Measurements from ENCODE around the gene TDRD10. TPM values are rescaled to one million over a fixed set of nuclear protein-coding genes. Genes with fewer than 3 reads are reported as not detected.

Gene TDRD10
- total and polyA plus RNA-seq, 4 donors, result 1.9 to 12.6 (median 7.3) TPM

DNA sequence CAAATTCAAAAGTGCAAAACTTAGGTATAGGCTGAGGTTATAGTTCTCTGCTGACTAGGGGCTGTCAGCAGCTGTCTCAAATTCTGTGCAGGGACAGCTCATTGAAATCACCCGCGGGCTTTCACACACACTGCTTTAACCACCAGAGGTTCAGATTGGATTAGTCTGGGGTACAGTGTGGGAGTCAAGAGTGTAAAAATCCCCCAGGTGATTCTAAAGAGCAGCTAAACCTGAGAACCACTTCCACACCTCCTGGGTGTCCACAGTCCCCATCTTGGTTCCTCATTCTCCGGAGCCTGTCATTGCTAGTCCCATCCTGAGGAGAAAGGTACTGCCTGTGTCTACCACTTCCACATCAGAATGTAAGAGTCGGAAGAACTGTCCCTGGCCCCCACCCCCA lies 9.9 kb upstream of the TDRD10 start:
- WGBS, 2 donors, result 43 to 57% methylated on average over 4 of the region's 4 CpGs
- Histone ChIP-seq H3K4me3 (no peak overlapping the region), H3K27ac (ENCODE audit: low read depth in 1 of 2, low read length in 1 of 2) (peak overlapping the region; percentile 52 to 53), H3K36me3 (ENCODE audit: control insufficient read depth in 4 of 4, insufficient read depth in 4 of 4, low read length in 4 of 4) (no peaks in the 10 kb centered on the region), H3K27me3 (ENCODE audit: control insufficient read depth in 3 of 3, insufficient read depth in 3 of 3, low read length in 2 of 3) (no peaks in the 10 kb centered on the region), H3K9ac (ENCODE audit: insufficient read depth in 1 of 2, low read length in 2 of 2) (no peak overlapping the region), H3K4me1 (ENCODE audit: control insufficient read depth in 5 of 5, insufficient read depth in 5 of 5, low read length in 5 of 5) (peaks cover 7 to 35% (median 10%) of the 10 kb centered on the region in 5 donors), H3K9me3 (ENCODE audit: control insufficient read depth in 4 of 4, insufficient read depth in 3 of 4, low read length in 3 of 4) (no peaks in the 10 kb centered on the region)
- ATAC-seq (ENCODE audit: insufficient read depth, low FRiP score) (no peak), DNase-seq (no peak)
- TF ChIP-seq, protein P1, sequence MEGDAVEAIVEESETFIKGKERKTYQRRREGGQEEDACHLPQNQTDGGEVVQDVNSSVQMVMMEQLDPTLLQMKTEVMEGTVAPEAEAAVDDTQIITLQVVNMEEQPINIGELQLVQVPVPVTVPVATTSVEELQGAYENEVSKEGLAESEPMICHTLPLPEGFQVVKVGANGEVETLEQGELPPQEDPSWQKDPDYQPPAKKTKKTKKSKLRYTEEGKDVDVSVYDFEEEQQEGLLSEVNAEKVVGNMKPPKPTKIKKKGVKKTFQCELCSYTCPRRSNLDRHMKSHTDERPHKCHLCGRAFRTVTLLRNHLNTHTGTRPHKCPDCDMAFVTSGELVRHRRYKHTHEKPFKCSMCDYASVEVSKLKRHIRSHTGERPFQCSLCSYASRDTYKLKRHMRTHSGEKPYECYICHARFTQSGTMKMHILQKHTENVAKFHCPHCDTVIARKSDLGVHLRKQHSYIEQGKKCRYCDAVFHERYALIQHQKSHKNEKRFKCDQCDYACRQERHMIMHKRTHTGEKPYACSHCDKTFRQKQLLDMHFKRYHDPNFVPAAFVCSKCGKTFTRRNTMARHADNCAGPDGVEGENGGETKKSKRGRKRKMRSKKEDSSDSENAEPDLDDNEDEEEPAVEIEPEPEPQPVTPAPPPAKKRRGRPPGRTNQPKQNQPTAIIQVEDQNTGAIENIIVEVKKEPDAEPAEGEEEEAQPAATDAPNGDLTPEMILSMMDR (IDR thresholded peaks at IDR 0.05; ENCODE audit: control extremely low read depth, extremely low read depth), result no peak

DNA sequence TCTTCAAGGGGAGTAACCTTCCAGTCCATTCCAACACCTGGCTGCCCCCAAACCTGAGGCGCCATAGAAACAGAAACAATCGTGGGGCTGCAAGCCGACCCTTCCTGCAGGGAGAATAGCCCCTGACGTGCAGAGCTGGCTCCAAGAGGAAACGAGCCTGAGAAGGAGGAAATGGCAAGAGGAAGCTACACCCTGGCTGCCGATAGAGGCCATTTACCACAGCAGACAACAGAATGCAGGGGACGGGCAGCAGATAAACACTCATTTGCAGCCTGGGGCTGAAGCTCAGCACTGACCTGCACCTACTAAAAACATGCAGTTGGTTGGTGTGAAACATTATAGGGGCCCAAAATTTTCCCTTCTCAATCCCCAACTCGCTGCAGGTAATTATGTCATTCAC lies 8.7 kb upstream of the TDRD10 start:
- Histone ChIP-seq H3K4me3 (no peak overlapping the region), H3K4me1 (ENCODE audit: control insufficient read depth in 5 of 5, insufficient read depth in 5 of 5, low read length in 5 of 5) (peaks cover 7 to 35% (median 10%) of the 10 kb centered on the region in 5 donors), H3K9me3 (ENCODE audit: control insufficient read depth in 4 of 4, insufficient read depth in 3 of 4, low read length in 3 of 4) (no peaks in the 10 kb centered on the region), H3K27ac (ENCODE audit: low read depth in 1 of 2, low read length in 1 of 2) (peak overlapping the region; percentile 15 to 21), H3K36me3 (ENCODE audit: control insufficient read depth in 4 of 4, insufficient read depth in 4 of 4, low read length in 4 of 4) (no peaks in the 10 kb centered on the region), H3K27me3 (ENCODE audit: control insufficient read depth in 3 of 3, insufficient read depth in 3 of 3, low read length in 2 of 3) (no peaks in the 10 kb centered on the region), H3K9ac (ENCODE audit: insufficient read depth in 1 of 2, low read length in 2 of 2) (no peak overlapping the region)
- 13 to 26% methylated on average over 8 of the region's 8 CpGs for WGBS, 2 donors
- TF ChIP-seq, protein P1 (IDR thresholded peaks at IDR 0.05; ENCODE audit: control extremely low read depth, extremely low read depth), result no peak
- DNase-seq, result peak; percentile 42 to 65 (median 51)
- peak; percentile 61 for ATAC-seq (ENCODE audit: insufficient read depth, low FRiP score)

DNA sequence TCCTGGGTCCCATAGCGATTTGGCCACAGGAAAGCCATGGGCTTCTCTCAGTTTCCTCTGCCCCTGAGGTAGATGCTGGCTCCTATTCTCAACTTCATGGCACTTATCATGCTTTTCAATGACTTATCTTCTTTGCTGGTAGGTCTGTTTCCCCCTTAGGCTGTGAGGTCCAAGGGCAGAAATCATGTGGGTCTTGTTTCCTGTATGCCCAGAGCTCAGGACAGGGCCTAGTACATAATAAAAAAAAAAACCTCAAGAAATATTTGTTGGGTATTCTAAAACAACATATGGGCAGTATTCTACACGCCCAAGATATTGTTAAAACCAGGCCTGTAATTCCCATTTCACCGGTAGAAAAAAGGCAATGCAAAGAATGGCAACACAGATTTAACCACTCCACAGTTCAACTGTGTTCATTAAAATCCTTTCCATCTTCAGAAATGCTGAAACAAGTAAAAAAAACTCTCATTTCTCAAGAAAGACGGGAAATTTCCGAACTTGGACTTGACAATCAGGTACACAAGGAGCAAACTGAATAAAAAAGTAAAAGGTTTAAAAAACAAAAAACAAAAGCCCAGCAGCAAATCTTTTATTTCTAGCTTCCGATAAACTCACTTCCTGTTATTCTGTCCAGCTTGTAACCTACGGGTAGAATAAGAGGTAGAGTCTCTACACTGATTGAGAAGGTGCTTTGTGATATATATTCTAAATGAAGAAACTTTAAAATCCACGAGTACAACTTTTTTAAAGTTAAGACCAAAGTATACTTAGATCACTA lies 6.3 kb upstream of the TDRD10 start:
- no peaks in the 10 kb centered on the region for H3K9me3 ChIP-seq (ENCODE audit: control insufficient read depth in 4 of 4, insufficient read depth in 3 of 4, low read length in 3 of 4)
- H3K4me1 ChIP-seq (ENCODE audit: control insufficient read depth in 5 of 5, insufficient read depth in 5 of 5, low read length in 5 of 5), result peaks cover 0 to 23% (median 7%) of the 10 kb centered on the region in 5 donors
- no peak overlapping the region for H3K4me3 ChIP-seq
- H3K9ac ChIP-seq (ENCODE audit: insufficient read depth in 1 of 2, low read length in 2 of 2), result no peak overlapping the region
- H3K36me3 ChIP-seq (ENCODE audit: control insufficient read depth in 4 of 4, insufficient read depth in 4 of 4, low read length in 4 of 4), result no peaks in the 10 kb centered on the region
- peak overlapping the region; percentile 76 to 77 for H3K27ac ChIP-seq (ENCODE audit: low read depth in 1 of 2, low read length in 1 of 2)
- DNase-seq (no peak), ATAC-seq (ENCODE audit: insufficient read depth, low FRiP score) (no peak)
- TF ChIP-seq, protein P1 (IDR thresholded peaks at IDR 0.05; ENCODE audit: control extremely low read depth, extremely low read depth), result no peak
- 60 to 61% methylated on average over 8 of the region's 8 CpGs for WGBS, 2 donors
- peaks cover 0 to 21% (median 13%) of the 10 kb centered on the region in 3 donors for H3K27me3 ChIP-seq (ENCODE audit: control insufficient read depth in 3 of 3, insufficient read depth in 3 of 3, low read length in 2 of 3)

Measured in lung (tissue), 12 donors.